ENCODE data around the gene GALNT15. TPM values are rescaled to one million over a fixed set of nuclear protein-coding genes. Genes with fewer than 3 reads are reported as not detected.

Gene GALNT15
- total and polyA plus RNA-seq, 2 donors (not counting 3 experiments of a cell fraction or from before 2014, with no cell fraction given) = 0.87 to 5.4 TPM

- no peak overlapping the region for H3K4me3 ChIP-seq (replicated peaks in 1 of 3; ENCODE audit: insufficient read depth in 1 of 3, low read depth in 1 of 3, low read length in 3 of 3)
- intact Hi-C loops (cut with micrococcal nuclease) (loop anchor here (1.0 to 2.0 kb wide), 7 partner anchors 38 to 547 kb away; no protein-coding TSS in a partner anchor), dilution Hi-C loops (cut with MboI; ENCODE audit: extremely low pct_ligation_motif_present, low sequenced_read_pairs) (no loop called here)
- H3K9ac ChIP-seq (replicated peaks; ENCODE audit: extremely low read depth, insufficient read depth, low read length) = no peak overlapping the region
- DNase-seq (ENCODE audit: low read depth, low spot score) = peak; percentile 74
- no peaks in the 10 kb centered on the region for H3K79me2 ChIP-seq (ENCODE audit: control insufficient read depth, insufficient read depth, low read length)
- peak; percentile 79 for FAIRE-seq
- no peaks in the 10 kb centered on the region for H3K36me3 ChIP-seq (ENCODE audit: control insufficient read depth in 2 of 2, extremely low read depth in 1 of 2, insufficient read depth in 2 of 2, low read length in 2 of 2)
- no peaks in the 10 kb centered on the region for H3K9me3 ChIP-seq (replicated peaks; ENCODE audit: control insufficient read depth, insufficient read depth, low read length)
- POLR2A ChIA-PET = interaction anchor here (0.6 kb wide), 1 partner anchor 40 kb away, joined by 3 read pairs; no protein-coding TSS in a partner anchor
- peak; percentile 98 to 100 for TF ChIP-seq CTCF (IDR thresholded peaks at IDR 0.05; ENCODE audit: extremely low read depth in 1 of 2, insufficient read depth in 1 of 2, low read depth in 1 of 2, low read length in 2 of 2)
- TF ChIP-seq FOS (IDR thresholded peaks at IDR 0.05; ENCODE audit: borderline replicate concordance, insufficient read depth, low read length) = no peak
- peak; percentile 14 for TF ChIP-seq POLR2A (IDR thresholded peaks at IDR 0.05; ENCODE audit: low read depth, low read length)
- TF ChIP-seq MAX (IDR thresholded peaks at IDR 0.05; ENCODE audit: insufficient read depth, insufficient read length) = no peak
- H4K20me1 ChIP-seq (replicated peaks; ENCODE audit: control insufficient read depth, extremely low read depth, insufficient read depth, low read length) = no peaks in the 10 kb centered on the region
- H3K27me3 ChIP-seq (ENCODE audit: control insufficient read depth in 2 of 2, insufficient read depth in 2 of 2, low read length in 2 of 2) = peaks cover 0 to 2% of the 10 kb centered on the region in 2 experiments
- H2AFZ ChIP-seq (ENCODE audit: low read depth, low read length) = no peak overlapping the region
- CTCF ChIA-PET = interaction anchor here (0.6 to 13.3 kb wide), 48 partner anchors 9 to 372 kb away, joined by 3 to 459 read pairs (median 5); no protein-coding TSS in a partner anchor
- no peaks in the 10 kb centered on the region for H3K9me1 ChIP-seq (replicated peaks; ENCODE audit: control insufficient read depth, extremely low read depth, insufficient read depth, low read length)
- no peak overlapping the region for H3K4me2 ChIP-seq (ENCODE audit: insufficient read depth, low read length)
- H3K4me1 ChIP-seq (ENCODE audit: control insufficient read depth, extremely low read depth, insufficient read depth, low read length) = peaks cover 11% of the 10 kb centered on the region
- no peak overlapping the region for H3K27ac ChIP-seq (ENCODE audit: insufficient read depth, low read depth, low read length)
- BruUV-seq (replicated peaks) = no TSS peak
These were observed 3.6 kb downstream of the GALNT15 start for GRCh38 chr3:16177962-16178627.
